Testis (tissue), 3 donors: ENCODE data around the gene AKR1B1. TPM values are rescaled to one million over a fixed set of nuclear protein-coding genes. Genes with fewer than 3 reads are reported as not detected.
A peak's percentile ranks its signal among the peaks of the same experiment; 100 is the strongest.

Source experiments
- DNase-seq: peaks from one replicate; pipeline ENCODE4 v3.0.0-alpha.2; 2019
- H3K27ac ChIP-seq, 2 donors: fragments of 200-600 bp; sonication (generic); one replicate each; pipeline ENCODE4 v1.5.1; 2019
- H3K27me3 ChIP-seq: fragments of 200-600 bp; sonication (generic); one replicate; pipeline ENCODE4 v1.5.1; 2019
- H3K36me3 ChIP-seq: fragments of 200-600 bp; sonication (generic); one replicate; pipeline ENCODE4 v1.5.1; 2017; ENCODE audit warnings: low read depth; ENCODE audit errors: missing control alignments
- H3K4me1 ChIP-seq: fragments of 200-600 bp; sonication (generic); one replicate; pipeline ENCODE4 v1.5.1; 2019
- H3K4me3 ChIP-seq, 2 donors: fragments of 200-600 bp; sonication (generic); one replicate each; pipeline ENCODE4 v1.5.1; 2017 to 2019
- H3K9me3 ChIP-seq: fragments of 200-600 bp; sonication (generic); one replicate; pipeline ENCODE4 v1.5.1; 2017
- CTCF ChIP-seq, 3 experiments: fragments of 450-650 bp in 2 of 3; fragments of 200-600 bp in 1 of 3; sonication (generic) in 1 of 3; IDR thresholded peaks; one replicate each; pipeline ENCODE4 v1.5.1; 2016 to 2019; ENCODE audit warnings: antibody characterized with exemption in 3 of 3, mild to moderate bottlenecking in 2 of 3, moderate library complexity in 1 of 3
- POLR2A ChIP-seq: fragments of 450-650 bp; IDR thresholded peaks from one replicate; pipeline ENCODE4 v1.6.1; 2017; ENCODE audit warnings: antibody characterized with exemption, mild to moderate bottlenecking, moderate library complexity
- WGBS, 2 donors: methylation state at CpG; one replicate each; pipeline ENCODE4 v1.1.5; 2018; 5-methylcytosine and 5-hydroxymethylcytosine counted together
- intact Hi-C: fragments of 100-400 bp; cut with DNase I; formaldehyde crosslinking; loops from one replicate; pipeline ENCODE4 v1.15.1; 2023; ENCODE audit warnings: low total_unique reads
- polyA plus RNA-seq: library from polyadenylated mRNA; stranded (reverse); fragments of 350-450 nt; fragmentation: Illumina TruSeq; extraction: RNeasy Lipid Tissue Mini Kit (QIAGEN cat#74804); gene quantifications from one replicate; pipeline ENCODE4 v1.2.3, GENCODE V29; 2014; ENCODE audit warnings: low read depth, low replicate concordance; ENCODE audit not compliant: insufficient read depth
- total RNA-seq, 2 donors: library from RNA; depleted of rRNA; stranded (reverse); fragments of >200 nt; gene quantifications; one replicate each; pipeline ENCODE4 v1.2.3, GENCODE V29; 2016

AKR1B1 gene
- total and polyA plus RNA-seq, 3 donors from 2014 or later, result 99.8 to 129 (median 105) TPM

GRCh38 chr7:134425777-134426176 is 33.1 kb downstream of the AKR1B1 start:
- no peak for TF ChIP-seq CTCF (IDR thresholded peaks at IDR 0.05)
- no peak for TF ChIP-seq POLR2A
- DNase-seq, result no peak
- no peaks in the 10 kb centered on the region for H3K27me3 ChIP-seq
- H3K9me3 ChIP-seq, result no peaks in the 10 kb centered on the region
- H3K36me3 ChIP-seq, result no peaks in the 10 kb centered on the region
- no peak overlapping the region for H3K4me3 ChIP-seq
- intact Hi-C loops, result no loop called here
- 95 to 97% methylated on average over 1 of the region's 1 CpG for WGBS, 2 donors
- no peak overlapping the region for H3K27ac ChIP-seq
- H3K4me1 ChIP-seq, result no peaks in the 10 kb centered on the region

- TF ChIP-seq POLR2A (no peak), CTCF (IDR thresholded peaks at IDR 0.05) (no peak)
- Histone ChIP-seq H3K36me3 (no peaks in the 10 kb centered on the region), H3K27ac (no peak overlapping the region), H3K4me3 (no peak overlapping the region), H3K9me3 (no peaks in the 10 kb centered on the region), H3K4me1 (no peaks in the 10 kb centered on the region), H3K27me3 (no peaks in the 10 kb centered on the region)
- WGBS, 2 donors, result 62 to 65% methylated on average over 4 of the region's 4 CpGs
- no peak for DNase-seq
- intact Hi-C loops, result no loop called here
These were observed 36.3 kb downstream of the AKR1B1 start for GRCh38 chr7:134422638-134423037.

- WGBS, 2 donors, result 67 to 84% methylated on average over 3 of the region's 3 CpGs
- intact Hi-C loops, result no loop called here
These were observed 36.9 kb downstream of the AKR1B1 start for GRCh38 chr7:134422008-134422407.

GRCh38 chr7:134420424-134421125 is 38.3 kb downstream of the AKR1B1 start:
- no peaks in the 10 kb centered on the region for H3K9me3 ChIP-seq
- H3K27ac ChIP-seq, result no peak overlapping the region
- no peak overlapping the region for H3K4me3 ChIP-seq
- H3K27me3 ChIP-seq, result no peaks in the 10 kb centered on the region
- TF ChIP-seq POLR2A (no peak), CTCF (IDR thresholded peaks at IDR 0.05) (peak; percentile 33 to 60 (median 58))
- WGBS, 2 donors, result 57 to 62% methylated on average over 8 of the region's 8 CpGs
- H3K4me1 ChIP-seq, result no peaks in the 10 kb centered on the region
- DNase-seq, result peak; percentile 70
- intact Hi-C loops, result no loop called here
- H3K36me3 ChIP-seq, result no peaks in the 10 kb centered on the region

More at GRCh38 chr7:134422008-134422407, 36.9 kb downstream of the AKR1B1 start:
- no peaks in the 10 kb centered on the region for H3K27me3 ChIP-seq
- H3K36me3 ChIP-seq, result no peaks in the 10 kb centered on the region
- no peaks in the 10 kb centered on the region for H3K9me3 ChIP-seq
- TF ChIP-seq POLR2A (no peak), CTCF (IDR thresholded peaks at IDR 0.05) (no peak)
- no peak for DNase-seq
- no peak overlapping the region for H3K27ac ChIP-seq
- no peaks in the 10 kb centered on the region for H3K4me1 ChIP-seq
- H3K4me3 ChIP-seq, result no peak overlapping the region

- Histone ChIP-seq H3K36me3 (no peaks in the 10 kb centered on the region), H3K27ac (no peak overlapping the region), H3K27me3 (no peaks in the 10 kb centered on the region), H3K4me1 (no peaks in the 10 kb centered on the region), H3K4me3 (no peak overlapping the region), H3K9me3 (no peaks in the 10 kb centered on the region)
- TF ChIP-seq CTCF (IDR thresholded peaks at IDR 0.05) (no peak), POLR2A (no peak)
- DNase-seq, result no peak
- intact Hi-C loops, result no loop called here
- 58 to 63% methylated on average over 3 of the region's 3 CpGs for WGBS, 2 donors
These were observed 39.0 kb downstream of the AKR1B1 start for GRCh38 chr7:134419875-134420274.
